T-helper 1 cell treated with Interleukin-12 subunit alpha and Interleukin-12 subunit beta and Interleukin-4 antibody, amounts not matched to agents 30 ng/mL and 1 ng/mL, for 36 hours (primary cell): ENCODE results near the gene MIER3. TPM values are rescaled to one million over a fixed set of nuclear protein-coding genes. Genes with fewer than 3 reads are reported as not detected.

ENCODE experiments used
- intact Hi-C: fragments of 100-400 bp; cut with micrococcal nuclease; formaldehyde crosslinking; loops from one replicate; pipeline ENCODE4 v1.15.1; 2024
- total RNA-seq: library from RNA; stranded (reverse); gene quantifications from 2 replicates; pipeline ENCODE4 v1.2.3, GENCODE V29; 2022

The MIER3 gene
- total RNA-seq, 1 donor from 2014 or later = 32.0 TPM

- intact Hi-C loops = no loop called here
These were observed 9.8 kb upstream of the MIER3 start for GRCh38 chr5:56961746-56962145.

GRCh38 chr5:56959326-56959725, 7.4 kb upstream of the MIER3 start:
- intact Hi-C loops = loop anchor here (10.0 kb wide), 1 partner anchor 965 kb away; the partner anchor contains the start of gene IL6ST

GRCh38 chr5:56958595-56958994, 6.7 kb upstream of the MIER3 start:
- intact Hi-C loops = loop anchor here (10.0 kb wide), 1 partner anchor 964 kb away; the partner anchor contains the start of gene IL6ST

- intact Hi-C loops = loop anchor here (10.0 kb wide), 1 partner anchor 959 kb away; the partner anchor contains the start of gene IL6ST
These were observed 2.3 kb upstream of the MIER3 start for GRCh38 chr5:56954262-56954661.

GRCh38 chr5:56951126-56951945, 587 bp downstream of the MIER3 start:
- intact Hi-C loops = loop anchor here (2.0 to 10.0 kb wide), 2 partner anchors 135 to 957 kb away; partner anchors contain the start of gene IL6ST

GRCh38 chr5:56950626-56951125, 1.2 kb downstream of the MIER3 start:
- intact Hi-C loops = loop anchor here (2.0 to 10.0 kb wide), 2 partner anchors 134 to 956 kb away; partner anchors contain the start of gene IL6ST

- intact Hi-C loops = no loop called here
These were observed 4.9 kb downstream of the MIER3 start for GRCh38 chr5:56947052-56947451.

GRCh38 chr5:56941981-56942380, 9.9 kb downstream of the MIER3 start:
- intact Hi-C loops = no loop called here

GRCh38 chr5:56938858-56939257, 13.1 kb downstream of the MIER3 start:
- intact Hi-C loops = no loop called here

- intact Hi-C loops = no loop called here
These were observed 17.6 kb downstream of the MIER3 start for GRCh38 chr5:56934325-56934724.

GRCh38 chr5:56922922-56923321, 29.0 kb downstream of the MIER3 start:
- intact Hi-C loops = no loop called here

GRCh38 chr5:56919942-56920662, 31.8 kb downstream of the MIER3 start:
- intact Hi-C loops = no loop called here

- intact Hi-C loops = no loop called here
These were observed 33.9 kb downstream of the MIER3 start for GRCh38 chr5:56918054-56918453.

GRCh38 chr5:56917534-56917933, 34.4 kb downstream of the MIER3 start:
- intact Hi-C loops = no loop called here

- intact Hi-C loops = no loop called here
These were observed 37.2 kb downstream of the MIER3 start for GRCh38 chr5:56914678-56915077.

GRCh38 chr5:56913766-56914165, 38.2 kb downstream of the MIER3 start:
- intact Hi-C loops = no loop called here

GRCh38 chr5:56910210-56910965, 41.5 kb downstream of the MIER3 start:
- intact Hi-C loops = loop anchor here (1.0 to 2.0 kb wide), 4 partner anchors 42 to 915 kb away; partner anchors contain the start of gene MIER3

- intact Hi-C loops = loop anchor here (1.0 to 10.0 kb wide), 11 partner anchors 8 to 1551 kb away; partner anchors contain the start of genes MIER3 and PLK2
These were observed 42.4 kb downstream of the MIER3 start, which contains the start of gene SETD9 for GRCh38 chr5:56909294-56910209. TSS of gene SETD9 (plus strand) at chr5:56909596. CDS start at chr5:56909646, 50 bp downstream.

- intact Hi-C loops = loop anchor here (1.0 to 10.0 kb wide), 7 partner anchors 8 to 1551 kb away; partner anchors contain the start of gene PLK2
These were observed 43.0 kb downstream of the MIER3 start for GRCh38 chr5:56908942-56909293.
